GM12878 (cell line): ENCODE measurements around the gene CLUH. TPM values are rescaled to one million over a fixed set of nuclear protein-coding genes. Genes with fewer than 3 reads are reported as not detected.
"Not testable (repeated sequence)": the region's sequence is repeated elsewhere in the genome, so short reads cannot be mapped to it uniquely, and the experiment has no call there.

Experiments
- ATAC-seq: fragments of 200-7000 bp; cut with Tn5 transposase; 3 replicates; pipeline ENCODE4 v1.9.1; 2020; ENCODE audit warnings: mild to moderate bottlenecking, moderate library complexity
- BruUV-seq: library from RNA; stranded (reverse); fragments of 400-500 nt; replicated peaks from 2 replicates; lab custom pipeline; 2021; lab: Mats Ljungman, UMichigan
- CTCF ChIA-PET: fragments of 300-600 bp; sonication (Branson Sonifier 250); formaldehyde crosslinking; extraction: SDS; loops from one replicate; lab custom pipeline; 2021; ENCODE audit warnings: inconsistent platforms; lab: Yijun Ruan, JAX
- POLR2A ChIA-PET: fragments of 350-600 bp; formaldehyde crosslinking; extraction: SDS; loops from one replicate; lab custom pipeline; 2021; ENCODE audit warnings: inconsistent platforms; lab: Charles Lee
- RAD21 ChIA-PET: fragments of 300-600 bp; sonication (Branson Sonifier 250); formaldehyde crosslinking; loops from one replicate; lab custom pipeline; 2023; ENCODE audit warnings: antibody characterized with exemption; ENCODE audit not compliant: unreplicated experiment; lab: Charles Lee
- SMC1A ChIA-PET: fragments of 300-600 bp; sonication (Branson Sonifier 250); formaldehyde crosslinking; loops from one replicate; lab custom pipeline; 2023; ENCODE audit not compliant: unreplicated experiment, uncharacterized antibody; lab: Charles Lee
- DNase-seq: peaks from one replicate; pipeline ENCODE4 v3.0.0-alpha.2; 2011; ENCODE audit warnings: low read depth, low spot score
- FAIRE-seq: peaks from 3 replicates; lab custom pipeline; 2011; peaks lifted over from hg19 to GRCh38; lab: Jason Lieb, UNC
- H2AFZ ChIP-seq: 2 replicates; pipeline ENCODE4 v1.6.0; 2011; ENCODE audit warnings: low read depth, low read length, control low read depth; ENCODE audit not compliant: control insufficient read depth
- H3K27ac ChIP-seq: 2 replicates; pipeline ENCODE4 v1.5.1; 2011; ENCODE audit warnings: control low read depth; ENCODE audit not compliant: control insufficient read depth, insufficient read depth
- H3K27me3 ChIP-seq, 2 experiments: replicated peaks in 1 of 2; 2 replicates each; pipeline versions ENCODE4 v1.6.0 to v1.6.1; 2011; ENCODE audit warnings: low read length in 1 of 2; ENCODE audit not compliant: control insufficient read depth in 2 of 2, insufficient read depth in 2 of 2
- H3K36me3 ChIP-seq, 2 experiments: 2 replicates each; pipeline ENCODE4 v1.5.1; 2011; ENCODE audit warnings: low read length in 1 of 2; ENCODE audit not compliant: control insufficient read depth in 2 of 2, insufficient read depth in 2 of 2
- H3K4me1 ChIP-seq: 2 replicates; pipeline ENCODE4 v1.6.1; 2011; ENCODE audit warnings: mild to moderate bottlenecking, low read length, moderate library complexity, mixed read lengths; ENCODE audit not compliant: control insufficient read depth, insufficient read depth
- H3K4me2 ChIP-seq: 2 replicates; pipeline ENCODE4 v1.6.0; 2011; ENCODE audit warnings: control low read depth; ENCODE audit not compliant: control insufficient read depth, insufficient read depth
- H3K4me3 ChIP-seq: fragments of 200-600 bp; sonication (generic); 2 replicates; pipeline ENCODE4 v1.5.1; 2016
- H3K79me2 ChIP-seq: 2 replicates; pipeline ENCODE4 v1.6.0; 2011; ENCODE audit warnings: low read length; ENCODE audit not compliant: control insufficient read depth, insufficient read depth
- H3K9ac ChIP-seq: 2 replicates; pipeline ENCODE4 v1.8.0; 2011; ENCODE audit warnings: low read length, control low read depth, mixed read lengths; ENCODE audit not compliant: control insufficient read depth, insufficient read depth
- H3K9me3 ChIP-seq: replicated peaks from 3 replicates; pipeline ENCODE4 v1.5.1; 2011; ENCODE audit warnings: mild to moderate bottlenecking, low read length; ENCODE audit not compliant: control insufficient read depth, insufficient read depth
- H4K20me1 ChIP-seq: 2 replicates; pipeline ENCODE4 v1.6.0; 2011; ENCODE audit not compliant: control insufficient read depth, insufficient read depth
- WGBS: methylation state at CpG from one replicate; pipeline ENCODE4 v1.1.6; 2016; ENCODE audit warnings: low lambda C conversion rate; ENCODE audit not compliant: insufficient replicate concordance, insufficient coverage; ENCODE audit errors: missing lambda C conversion rate; 5-methylcytosine and 5-hydroxymethylcytosine counted together
- in situ Hi-C: fragments of 300-500 bp; cut with MboI; formaldehyde crosslinking; loops from 9 replicates; pipeline ENCODE4 v1.14.3; 2018; ENCODE audit warnings: mixed read lengths
- intact Hi-C: fragments of 100-400 bp; cut with micrococcal nuclease; formaldehyde crosslinking; loops from one replicate; pipeline ENCODE4 v1.14.2; 2022; ENCODE audit not compliant: unreplicated experiment
- polyA plus RNA-seq, 11 experiments: library from polyadenylated mRNA; depleted of rRNA in 4 of 11; unstranded in 6 of 11; stranded (reverse) in 5 of 11; fragments of >200 nt; fragmentation: Nextera tagmentation in 4 of 11; fragmentation: Illumina TruSeq in 1 of 11; extraction: Ambion mirVana in 4 of 11; extraction: Trizol in 1 of 11; gene quantifications; 1 replicate in 1 of 11; 2 replicates in 10 of 11; pipeline versions ENCODE4 v1.2.1 to v1.2.3, GENCODE V29; 2011 to 2016; ENCODE audit warnings: inconsistent platforms in 2 of 11, missing spikeins in 2 of 11, low read depth in 1 of 11
- total RNA-seq, 4 experiments: library from RNA; depleted of rRNA in 3 of 4; stranded (reverse); fragments of >200 nt in 3 of 4; fragmentation: Illumina TruSeq in 1 of 4; extraction: Trizol in 1 of 4; gene quantifications; 2 replicates each; pipeline versions ENCODE4 v1.2.1 to v1.2.3, GENCODE V29; 2013 to 2021

The CLUH gene
- total and polyA plus RNA-seq, 10 of the 15 experiments (the other 5 are each of a cell fraction or from before 2014, with no cell fraction given): 0.11 to 147 (median 60.2) TPM

DNA sequence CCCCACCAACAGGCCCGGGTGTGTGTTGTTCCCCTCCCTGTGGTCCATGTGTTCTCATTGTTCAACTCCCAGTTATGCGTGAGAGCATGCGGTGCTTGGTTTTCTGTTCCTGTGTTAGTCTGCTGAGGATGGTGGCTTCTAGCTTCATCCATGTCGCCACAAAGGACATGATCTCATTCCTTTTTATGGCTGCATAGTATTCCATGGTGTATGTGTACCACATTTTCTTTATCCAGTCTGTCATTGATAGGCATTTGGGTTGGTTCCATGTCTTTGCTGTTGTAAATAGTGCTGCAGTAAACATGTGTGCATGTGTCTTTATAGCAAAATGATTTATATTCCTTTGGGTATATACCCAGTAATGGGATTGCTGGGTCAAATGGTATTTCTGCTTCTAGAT lies 51.2 kb downstream of the CLUH start:
- POLR2A ChIA-PET, H3K4me2 ChIP-seq, H3K27me3 ChIP-seq, H3K9ac ChIP-seq, ATAC-seq, H4K20me1 ChIP-seq, H3K9me3 ChIP-seq, H2AFZ ChIP-seq, H3K4me3 ChIP-seq, H3K27ac ChIP-seq, DNase-seq, H3K36me3 ChIP-seq, H3K4me1 ChIP-seq, BruUV-seq, RAD21 ChIA-PET, FAIRE-seq, in situ Hi-C loops, intact Hi-C loops: not testable (repeated sequence)
- peaks cover 36% of the 10 kb centered on the region for H3K79me2 ChIP-seq
- SMC1A ChIA-PET: interaction anchor here (1.1 kb wide), 1 partner anchor 14 kb away, joined by 3 read pairs; no protein-coding TSS in a partner anchor
- CTCF ChIA-PET: interaction anchor here (1.0 kb wide), 1 partner anchor 244 kb away, joined by 3 read pairs; no protein-coding TSS in a partner anchor
- WGBS: 82% methylated on average over 4 of the region's 4 CpGs

DNA sequence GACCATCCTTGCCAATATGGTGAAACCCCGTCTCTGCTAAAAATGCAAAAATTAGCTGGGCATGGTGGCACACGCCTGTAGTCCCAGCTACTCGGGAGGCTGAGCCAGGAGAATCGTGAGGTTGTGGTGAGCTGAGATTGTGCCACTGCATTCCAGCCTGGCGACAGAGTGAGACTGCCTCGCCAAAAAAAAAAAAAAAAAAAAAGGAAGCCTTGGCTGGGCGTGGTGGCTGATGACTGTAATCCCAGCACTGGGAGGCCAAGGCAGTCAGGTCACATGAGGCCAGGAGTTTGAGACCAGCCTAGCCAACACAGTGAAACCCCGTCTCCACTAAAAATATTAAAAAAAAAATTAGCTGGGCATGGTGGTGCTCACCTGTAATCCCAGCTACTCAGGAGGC lies 52.2 kb downstream of the CLUH start:
- CTCF ChIA-PET: interaction anchor here (1.0 kb wide), 1 partner anchor 243 kb away, joined by 3 read pairs; no protein-coding TSS in a partner anchor
- intact Hi-C loops, DNase-seq, H3K4me3 ChIP-seq, BruUV-seq, H3K4me1 ChIP-seq, H3K36me3 ChIP-seq, H2AFZ ChIP-seq, H3K27ac ChIP-seq, RAD21 ChIA-PET, H3K27me3 ChIP-seq, H4K20me1 ChIP-seq, FAIRE-seq, H3K9me3 ChIP-seq, H3K4me2 ChIP-seq, H3K9ac ChIP-seq, ATAC-seq, in situ Hi-C loops, POLR2A ChIA-PET: not testable (repeated sequence)
- peaks cover 36% of the 10 kb centered on the region for H3K79me2 ChIP-seq
- WGBS: 91% methylated on average over 7 of the region's 8 CpGs
- SMC1A ChIA-PET: interaction anchor here (1.1 to 1.3 kb wide), 2 partner anchors 13 to 50 kb away, joined by 3 read pairs; no protein-coding TSS in a partner anchor
